OCI-LY7 (cell line): Measurements from ENCODE around the gene UBE2U. TPM values are rescaled to one million over a fixed set of nuclear protein-coding genes. Genes with fewer than 3 reads are reported as not detected.

Source experiments
- BruUV-seq: library from RNA; stranded (reverse); fragments of 400-500 nt; replicated peaks from 2 replicates; lab custom pipeline; 2021; lab: Mats Ljungman, UMichigan
- CTCF ChIA-PET: fragments of 300-600 bp; sonication (Branson Sonifier 250); formaldehyde crosslinking; loops from one replicate; lab custom pipeline; 2022; ENCODE audit warnings: antibody characterized with exemption; ENCODE audit not compliant: unreplicated experiment; lab: Charles Lee
- POLR2A ChIA-PET: fragments of 300-600 bp; sonication (Branson Sonifier 250); formaldehyde crosslinking; loops from one replicate; lab custom pipeline; 2022; ENCODE audit warnings: antibody characterized with exemption; lab: Charles Lee
- DNase-seq: peaks from one replicate; pipeline ENCODE4 v3.0.0-alpha.2; 2015; ENCODE audit warnings: low spot score
- H2AFZ ChIP-seq: fragments of 200-600 bp; sonication (generic), shearing (Covaris generic); 2 replicates; pipeline ENCODE4 v1.6.1; 2014; ENCODE audit warnings: mild to moderate bottlenecking, antibody characterized with exemption, low read length, moderate library complexity
- H3K27ac ChIP-seq: fragments of 200-600 bp; sonication (generic); 2 replicates; pipeline ENCODE4 v1.5.1; 2014; ENCODE audit warnings: mixed run types, low read depth, mild to moderate bottlenecking, moderate library complexity, low read length, inconsistent platforms; ENCODE audit not compliant: poor library complexity, severe bottlenecking
- H3K36me3 ChIP-seq: fragments of 200-600 bp; sonication (generic); 2 replicates; pipeline ENCODE4 v1.6.1; 2014; ENCODE audit warnings: mild to moderate bottlenecking, antibody characterized with exemption, low read length, moderate library complexity, mixed read lengths; ENCODE audit not compliant: insufficient read depth
- H3K4me1 ChIP-seq: fragments of 200-600 bp; sonication (generic); 2 replicates; pipeline ENCODE4 v1.5.1; 2014; ENCODE audit warnings: mild to moderate bottlenecking, low read length; ENCODE audit not compliant: insufficient read depth, poor library complexity, severe bottlenecking
- H3K4me2 ChIP-seq: fragments of 200-600 bp; sonication (generic); 2 replicates; pipeline ENCODE4 v1.6.1; 2014; ENCODE audit warnings: mild to moderate bottlenecking, low read length
- H3K4me3 ChIP-seq: fragments of 200-600 bp; sonication (generic); 2 replicates; pipeline ENCODE4 v1.5.1; 2014; ENCODE audit warnings: mild to moderate bottlenecking, low read depth, low read length; ENCODE audit not compliant: poor library complexity, severe bottlenecking
- H3K79me2 ChIP-seq: fragments of 200-600 bp; sonication (generic); 2 replicates; pipeline ENCODE4 v1.6.1; 2016; ENCODE audit warnings: low read depth, mild to moderate bottlenecking, low read length, moderate library complexity, mixed read lengths; ENCODE audit not compliant: insufficient read depth
- H3K9me2 ChIP-seq: fragments of 200-600 bp; sonication (generic); 2 replicates; pipeline ENCODE4 v1.6.1; 2016; ENCODE audit warnings: mild to moderate bottlenecking, low read length, mixed read lengths; ENCODE audit not compliant: insufficient read depth
- H3K9me3 ChIP-seq: fragments of 200-600 bp; sonication (generic); 2 replicates; pipeline ENCODE4 v1.6.1; 2014; ENCODE audit warnings: mild to moderate bottlenecking, mixed run types, low read length, mixed read lengths
- H4K20me1 ChIP-seq: fragments of 200-600 bp; sonication (generic); 2 replicates; pipeline ENCODE4 v1.6.1; 2014; ENCODE audit warnings: mild to moderate bottlenecking, antibody characterized with exemption, low read length, moderate library complexity, mixed read lengths; ENCODE audit not compliant: insufficient read depth
- EZH2phosphoT487 ChIP-seq: fragments of 200-600 bp; sonication (generic); IDR thresholded peaks from 2 replicates; pipeline ENCODE4 v1.6.1; 2018; ENCODE audit warnings: low read depth, borderline replicate concordance, mild to moderate bottlenecking, mixed run types, antibody characterized with exemption, low read length, moderate library complexity, mixed read lengths
- intact Hi-C: fragments of 100-400 bp; cut with micrococcal nuclease; formaldehyde crosslinking; loops from one replicate; pipeline ENCODE4 v1.10.0; 2022; ENCODE audit not compliant: unreplicated experiment
- total RNA-seq, 2 experiments: library from RNA; depleted of rRNA in 1 of 2; stranded (reverse); fragments of >200 nt in 1 of 2; shearing (Covaris generic) in 1 of 2; gene quantifications; 2 replicates each; pipeline ENCODE4 v1.2.3, GENCODE V29; 2014 to 2022
- TF ChIP-seq, protein P1 (sequence below): fragments of 200-600 bp; sonication (generic); conservative IDR thresholded peaks from 2 replicates; pipeline ENCODE4 v1.5.1; 2014; ENCODE audit warnings: mild to moderate bottlenecking, antibody characterized with exemption, low read length, moderate library complexity, mixed read lengths

UBE2U gene
- total RNA-seq, 2 experiments from 2014 or later = not detected

DNA sequence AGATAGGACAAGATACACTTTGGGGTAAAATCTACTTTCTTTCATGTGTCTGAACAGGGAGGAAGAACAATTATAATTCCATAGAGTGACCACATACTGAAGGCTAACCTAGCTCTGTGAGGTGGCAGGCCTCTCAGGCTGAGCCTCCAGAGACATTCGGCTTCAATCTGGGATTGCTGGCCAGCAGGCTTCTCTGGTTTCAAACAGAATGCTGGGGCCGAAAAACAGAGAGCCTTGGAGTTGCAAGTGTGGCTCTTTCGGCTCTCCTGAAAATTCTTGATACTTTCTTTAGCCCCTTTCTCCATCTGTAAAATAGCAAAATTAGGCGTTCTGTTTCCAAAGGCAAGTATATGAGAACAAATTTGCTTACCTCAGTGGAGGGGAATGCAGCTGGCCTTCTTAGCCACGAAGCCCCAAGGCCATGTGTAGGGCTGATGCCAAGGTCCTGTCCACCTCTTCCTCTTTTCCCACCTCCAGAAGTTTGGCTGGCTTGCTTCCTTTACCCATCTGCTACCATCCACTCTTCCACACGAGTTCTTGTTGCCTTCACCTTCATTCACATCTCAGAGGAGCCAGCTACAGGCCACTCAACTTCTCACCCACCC is 30.0 kb upstream of the UBE2U start:
- TF ChIP-seq, protein P1, sequence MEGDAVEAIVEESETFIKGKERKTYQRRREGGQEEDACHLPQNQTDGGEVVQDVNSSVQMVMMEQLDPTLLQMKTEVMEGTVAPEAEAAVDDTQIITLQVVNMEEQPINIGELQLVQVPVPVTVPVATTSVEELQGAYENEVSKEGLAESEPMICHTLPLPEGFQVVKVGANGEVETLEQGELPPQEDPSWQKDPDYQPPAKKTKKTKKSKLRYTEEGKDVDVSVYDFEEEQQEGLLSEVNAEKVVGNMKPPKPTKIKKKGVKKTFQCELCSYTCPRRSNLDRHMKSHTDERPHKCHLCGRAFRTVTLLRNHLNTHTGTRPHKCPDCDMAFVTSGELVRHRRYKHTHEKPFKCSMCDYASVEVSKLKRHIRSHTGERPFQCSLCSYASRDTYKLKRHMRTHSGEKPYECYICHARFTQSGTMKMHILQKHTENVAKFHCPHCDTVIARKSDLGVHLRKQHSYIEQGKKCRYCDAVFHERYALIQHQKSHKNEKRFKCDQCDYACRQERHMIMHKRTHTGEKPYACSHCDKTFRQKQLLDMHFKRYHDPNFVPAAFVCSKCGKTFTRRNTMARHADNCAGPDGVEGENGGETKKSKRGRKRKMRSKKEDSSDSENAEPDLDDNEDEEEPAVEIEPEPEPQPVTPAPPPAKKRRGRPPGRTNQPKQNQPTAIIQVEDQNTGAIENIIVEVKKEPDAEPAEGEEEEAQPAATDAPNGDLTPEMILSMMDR = no peak
- no peak for TF ChIP-seq EZH2phosphoT487
- no peak for DNase-seq
- no TSS peak for BruUV-seq
- no peaks in the 10 kb centered on the region for H4K20me1 ChIP-seq
- no peak overlapping the region for H3K4me3 ChIP-seq
- CTCF ChIA-PET = no interaction called here
- intact Hi-C loops = no loop called here
- no peaks in the 10 kb centered on the region for H3K4me1 ChIP-seq
- no peak overlapping the region for H3K27ac ChIP-seq
- POLR2A ChIA-PET = interaction anchor here (0.5 to 0.7 kb wide), 2 partner anchors 74 to 445 kb away, joined by 3 to 4 read pairs; no protein-coding TSS in a partner anchor
- no peaks in the 10 kb centered on the region for H3K9me2 ChIP-seq
- H3K79me2 ChIP-seq = no peaks in the 10 kb centered on the region
- no peak overlapping the region for H2AFZ ChIP-seq
- H3K9me3 ChIP-seq = no peaks in the 10 kb centered on the region
- no peak overlapping the region for H3K4me2 ChIP-seq
- H3K36me3 ChIP-seq = no peaks in the 10 kb centered on the region

DNA sequence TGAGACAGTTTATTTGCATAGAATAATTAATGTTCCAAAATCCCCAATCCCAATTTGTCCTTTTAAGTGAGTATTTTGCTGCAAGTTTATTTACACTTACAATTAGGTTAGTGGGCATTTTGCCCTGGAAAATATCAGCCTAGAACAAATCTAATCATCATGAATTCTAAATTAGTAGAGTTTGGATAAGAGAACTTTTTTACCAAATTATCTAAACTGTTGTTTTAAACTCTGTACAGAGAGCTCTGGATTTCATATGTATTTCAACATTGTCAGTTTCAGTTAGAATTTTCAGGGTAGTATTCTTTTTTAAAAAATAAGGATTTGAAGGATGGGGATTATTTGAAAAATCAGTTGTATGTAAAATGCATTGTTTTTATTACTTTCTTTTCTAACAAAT is 27.8 kb upstream of the UBE2U start:
- intact Hi-C loops = no loop called here
- POLR2A ChIA-PET = no interaction called here

DNA sequence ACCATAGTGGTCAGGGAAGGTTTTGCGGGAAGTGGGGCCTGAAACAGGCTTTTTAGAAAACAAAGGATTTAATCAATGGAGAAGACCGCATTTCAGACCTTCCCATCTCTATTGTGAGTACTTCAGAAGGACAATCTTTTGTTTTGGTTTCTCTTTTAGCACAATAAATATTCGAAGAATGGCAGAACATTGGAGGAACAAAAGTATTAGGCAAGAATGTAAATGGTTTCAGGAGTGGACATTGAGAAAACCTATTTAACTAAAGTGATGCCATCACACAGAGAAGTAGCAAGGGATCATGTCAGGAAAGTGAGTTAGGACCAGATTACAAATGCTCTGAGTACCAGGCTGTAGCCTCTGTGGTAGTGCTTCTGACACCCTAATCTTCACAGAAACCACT is 26.8 kb upstream of the UBE2U start:
- no peaks in the 10 kb centered on the region for H3K4me1 ChIP-seq
- H3K4me2 ChIP-seq = no peak overlapping the region
- ChIA-PET CTCF (no interaction called here), POLR2A (no interaction called here)
- no peak overlapping the region for H3K27ac ChIP-seq
- TF ChIP-seq, protein P1 = no peak
- TF ChIP-seq EZH2phosphoT487 = no peak
- H4K20me1 ChIP-seq = no peaks in the 10 kb centered on the region
- H3K4me3 ChIP-seq = no peak overlapping the region
- H2AFZ ChIP-seq = no peak overlapping the region
- H3K36me3 ChIP-seq = no peaks in the 10 kb centered on the region
- intact Hi-C loops = no loop called here
- BruUV-seq = no TSS peak
- no peaks in the 10 kb centered on the region for H3K9me2 ChIP-seq
- no peaks in the 10 kb centered on the region for H3K9me3 ChIP-seq
- no peak for DNase-seq
- H3K79me2 ChIP-seq = no peaks in the 10 kb centered on the region

More for the DNA sequence above, 27.8 kb upstream of the UBE2U start:
- DNase-seq = no peak
- Histone ChIP-seq H3K9me3 (no peaks in the 10 kb centered on the region), H3K36me3 (no peaks in the 10 kb centered on the region), H4K20me1 (no peaks in the 10 kb centered on the region), H3K4me3 (no peak overlapping the region), H2AFZ (no peak overlapping the region), H3K9me2 (no peaks in the 10 kb centered on the region), H3K79me2 (no peaks in the 10 kb centered on the region), H3K4me1 (no peaks in the 10 kb centered on the region), H3K27ac (no peak overlapping the region), H3K4me2 (no peak overlapping the region)
- CTCF ChIA-PET = no interaction called here
- no TSS peak for BruUV-seq
- no peak for TF ChIP-seq EZH2phosphoT487
- TF ChIP-seq, protein P1 = no peak
